Neural progenitor cell (in vitro differentiated cells): ENCODE measurements around the gene MCCC2. TPM values are rescaled to one million over a fixed set of nuclear protein-coding genes. Genes with fewer than 3 reads are reported as not detected.

Source experiments
- DNase-seq: peaks from one replicate; pipeline ENCODE4 v3.0.0-alpha.2; 2016; ENCODE audit warnings: low spot score
- H2AFZ ChIP-seq: fragments of 200-600 bp; sonication (generic); replicated peaks from 2 replicates; pipeline ENCODE4 v1.6.1; 2016; ENCODE audit warnings: antibody characterized with exemption
- H3F3A ChIP-seq: fragments of 200-600 bp; sonication (generic); 2 replicates; pipeline ENCODE4 v1.6.1; 2016; ENCODE audit warnings: antibody characterized with exemption, low read depth
- H3K27ac ChIP-seq: fragments of 200-600 bp; sonication (generic); 2 replicates; pipeline ENCODE4 v1.5.1; 2016; ENCODE audit warnings: mild to moderate bottlenecking
- H3K27me3 ChIP-seq: fragments of 200-600 bp; sonication (generic); 2 replicates; pipeline ENCODE4 v1.6.1; 2016; ENCODE audit warnings: mild to moderate bottlenecking, moderate library complexity
- H3K36me3 ChIP-seq: fragments of 200-600 bp; sonication (generic); 2 replicates; pipeline ENCODE4 v1.5.1; 2016
- H3K4me1 ChIP-seq: fragments of 200-600 bp; sonication (generic); 2 replicates; pipeline ENCODE4 v1.6.1; 2016; ENCODE audit warnings: mixed run types
- H3K4me2 ChIP-seq: fragments of 200-600 bp; sonication (generic); 2 replicates; pipeline ENCODE4 v1.6.1; 2016
- H3K4me3 ChIP-seq: fragments of 200-600 bp; sonication (generic); 2 replicates; pipeline ENCODE4 v1.5.1; 2016
- H3K79me2 ChIP-seq: fragments of 200-600 bp; sonication (generic); 2 replicates; pipeline ENCODE4 v1.6.1; 2016; ENCODE audit warnings: low read depth
- H3K9ac ChIP-seq: fragments of 200-600 bp; sonication (generic); 2 replicates; pipeline ENCODE4 v1.6.1; 2016
- H3K9me3 ChIP-seq: fragments of 200-600 bp; sonication (generic); 2 replicates; pipeline ENCODE4 v1.5.1; 2016; ENCODE audit warnings: low read depth
- H4K20me1 ChIP-seq: fragments of 200-600 bp; sonication (generic); 2 replicates; pipeline ENCODE4 v1.6.1; 2016; ENCODE audit warnings: low read depth
- H3K27ac Mint-ChIP-seq: 3 replicates; pipeline ENCODE4 v1.8.0; 2021; ENCODE audit warnings: mixed read lengths
- H3K27me3 Mint-ChIP-seq: 2 replicates; pipeline ENCODE4 v1.8.0; 2022; ENCODE audit warnings: low read depth, mild to moderate bottlenecking, inconsistent platforms, moderate library complexity, mixed read lengths; ENCODE audit not compliant: insufficient read depth
- H3K36me3 Mint-ChIP-seq: 3 replicates; pipeline ENCODE4 v1.8.0; 2021; ENCODE audit warnings: mixed read lengths
- H3K4me1 Mint-ChIP-seq: 3 replicates; pipeline ENCODE4 v1.8.0; 2021; ENCODE audit warnings: mixed read lengths
- H3K4me3 Mint-ChIP-seq: 3 replicates; pipeline ENCODE4 v1.8.0; 2021; ENCODE audit warnings: mild to moderate bottlenecking, moderate library complexity, mixed read lengths
- H3K9me3 Mint-ChIP-seq: 3 replicates; pipeline ENCODE4 v1.8.0; 2020; ENCODE audit warnings: mixed read lengths
- EZH2 ChIP-seq: fragments of 200-600 bp; sonication (generic); IDR thresholded peaks from 2 replicates; pipeline ENCODE4 v1.6.1; 2017; ENCODE audit warnings: antibody characterized with exemption, mild to moderate bottlenecking, moderate library complexity
- EZH2phosphoT487 ChIP-seq: fragments of 200-600 bp; sonication (generic); IDR thresholded peaks from 2 replicates; pipeline ENCODE4 v1.6.1; 2017; ENCODE audit warnings: antibody characterized with exemption
- total RNA-seq: library from RNA; depleted of rRNA; stranded (reverse); fragments of >200 nt; gene quantifications from 2 replicates; pipeline ENCODE4 v1.2.3, GENCODE V29; 2015; ENCODE audit warnings: low replicate concordance
- TF ChIP-seq, protein P1 (sequence below): fragments of 200-600 bp; sonication (generic); IDR thresholded peaks from 2 replicates; pipeline ENCODE4 v1.5.1; 2017; ENCODE audit warnings: antibody characterized with exemption, mild to moderate bottlenecking

Gene MCCC2
- total RNA-seq, 1 donor from 2014 or later: 19.8 TPM

DNA sequence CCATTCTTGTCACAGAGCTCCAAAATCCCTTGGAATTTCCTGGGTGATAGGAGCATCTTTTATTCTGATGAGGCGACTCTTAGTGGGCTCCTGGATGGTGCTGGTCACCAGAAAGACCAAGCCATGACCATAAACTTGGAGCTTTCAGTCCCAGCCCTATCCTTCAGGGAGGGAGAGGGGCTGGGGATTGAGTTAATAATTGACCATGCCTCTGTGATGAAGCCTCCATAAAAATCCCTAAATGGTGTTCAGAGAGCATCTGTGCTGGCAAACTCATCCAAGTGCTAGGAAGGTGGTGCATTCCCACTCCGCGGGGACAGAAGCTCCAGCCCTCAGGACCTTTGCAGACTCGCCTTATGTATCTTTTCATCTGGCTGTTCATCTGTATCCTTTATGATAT lies 28.7 kb downstream of the MCCC2 start:
- Histone ChIP-seq H3K36me3 (no peaks in the 10 kb centered on the region), H2AFZ (no peak overlapping the region), H3F3A (no peaks in the 10 kb centered on the region), H3K9me3 (peaks cover 1% of the 10 kb centered on the region), H3K27me3 (no peaks in the 10 kb centered on the region), H3K79me2 (no peaks in the 10 kb centered on the region), H3K27ac (no peak overlapping the region), H3K9ac (no peak overlapping the region), H4K20me1 (no peaks in the 10 kb centered on the region), H3K4me3 (no peak overlapping the region), H3K4me1 (no peaks in the 10 kb centered on the region), H3K4me2 (no peak overlapping the region)
- Mint-ChIP-seq H3K36me3 (peaks cover 22% of the 10 kb centered on the region), H3K27me3 (no peaks in the 10 kb centered on the region), H3K9me3 (peaks cover 1% of the 10 kb centered on the region), H3K27ac (no peak overlapping the region), H3K4me1 (no peaks in the 10 kb centered on the region), H3K4me3 (no peak overlapping the region)
- no peak for TF ChIP-seq EZH2
- TF ChIP-seq, protein P1, sequence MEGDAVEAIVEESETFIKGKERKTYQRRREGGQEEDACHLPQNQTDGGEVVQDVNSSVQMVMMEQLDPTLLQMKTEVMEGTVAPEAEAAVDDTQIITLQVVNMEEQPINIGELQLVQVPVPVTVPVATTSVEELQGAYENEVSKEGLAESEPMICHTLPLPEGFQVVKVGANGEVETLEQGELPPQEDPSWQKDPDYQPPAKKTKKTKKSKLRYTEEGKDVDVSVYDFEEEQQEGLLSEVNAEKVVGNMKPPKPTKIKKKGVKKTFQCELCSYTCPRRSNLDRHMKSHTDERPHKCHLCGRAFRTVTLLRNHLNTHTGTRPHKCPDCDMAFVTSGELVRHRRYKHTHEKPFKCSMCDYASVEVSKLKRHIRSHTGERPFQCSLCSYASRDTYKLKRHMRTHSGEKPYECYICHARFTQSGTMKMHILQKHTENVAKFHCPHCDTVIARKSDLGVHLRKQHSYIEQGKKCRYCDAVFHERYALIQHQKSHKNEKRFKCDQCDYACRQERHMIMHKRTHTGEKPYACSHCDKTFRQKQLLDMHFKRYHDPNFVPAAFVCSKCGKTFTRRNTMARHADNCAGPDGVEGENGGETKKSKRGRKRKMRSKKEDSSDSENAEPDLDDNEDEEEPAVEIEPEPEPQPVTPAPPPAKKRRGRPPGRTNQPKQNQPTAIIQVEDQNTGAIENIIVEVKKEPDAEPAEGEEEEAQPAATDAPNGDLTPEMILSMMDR: no peak
- TF ChIP-seq EZH2phosphoT487: no peak
- no peak for DNase-seq

DNA sequence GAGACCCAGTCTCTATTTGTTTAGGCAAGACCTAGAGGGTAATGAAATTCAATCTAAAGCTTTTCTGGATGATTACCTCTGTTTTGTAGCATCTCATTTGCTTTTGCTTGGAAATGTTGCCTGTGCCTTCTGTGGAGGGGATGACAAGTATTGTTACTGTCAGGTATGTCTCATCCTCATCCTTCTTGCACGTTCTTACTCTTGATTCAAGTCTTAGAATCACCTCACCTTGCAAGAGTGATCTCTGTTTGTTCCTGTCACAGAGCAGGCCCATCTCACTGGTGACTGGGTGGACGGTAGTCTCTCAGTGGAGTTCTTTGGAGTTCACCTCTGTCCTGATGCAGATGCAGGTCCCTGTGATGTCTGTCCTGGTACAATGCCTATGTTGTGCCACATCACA lies 33.5 kb downstream of the MCCC2 start:
- no peaks in the 10 kb centered on the region for H3K4me1 Mint-ChIP-seq
- no peak overlapping the region for H3K9ac ChIP-seq
- DNase-seq: no peak
- no peaks in the 10 kb centered on the region for H4K20me1 ChIP-seq
- H3K9me3 ChIP-seq: no peaks in the 10 kb centered on the region
- peaks cover 33% of the 10 kb centered on the region for H3K36me3 Mint-ChIP-seq
- H3K27ac ChIP-seq: no peak overlapping the region
- H3F3A ChIP-seq: no peaks in the 10 kb centered on the region
- H3K4me3 Mint-ChIP-seq: no peak overlapping the region
- H3K4me1 ChIP-seq: no peaks in the 10 kb centered on the region
- no peak for TF ChIP-seq EZH2phosphoT487
- TF ChIP-seq, protein P1: no peak
- no peak for TF ChIP-seq EZH2
- no peak overlapping the region for H3K4me2 ChIP-seq
- no peak overlapping the region for H3K27ac Mint-ChIP-seq
- no peaks in the 10 kb centered on the region for H3K27me3 Mint-ChIP-seq
- H3K36me3 ChIP-seq: no peaks in the 10 kb centered on the region
- no peaks in the 10 kb centered on the region for H3K27me3 ChIP-seq
- H3K4me3 ChIP-seq: no peak overlapping the region
- no peaks in the 10 kb centered on the region for H3K79me2 ChIP-seq
- no peak overlapping the region for H2AFZ ChIP-seq
- peaks cover 1% of the 10 kb centered on the region for H3K9me3 Mint-ChIP-seq

DNA sequence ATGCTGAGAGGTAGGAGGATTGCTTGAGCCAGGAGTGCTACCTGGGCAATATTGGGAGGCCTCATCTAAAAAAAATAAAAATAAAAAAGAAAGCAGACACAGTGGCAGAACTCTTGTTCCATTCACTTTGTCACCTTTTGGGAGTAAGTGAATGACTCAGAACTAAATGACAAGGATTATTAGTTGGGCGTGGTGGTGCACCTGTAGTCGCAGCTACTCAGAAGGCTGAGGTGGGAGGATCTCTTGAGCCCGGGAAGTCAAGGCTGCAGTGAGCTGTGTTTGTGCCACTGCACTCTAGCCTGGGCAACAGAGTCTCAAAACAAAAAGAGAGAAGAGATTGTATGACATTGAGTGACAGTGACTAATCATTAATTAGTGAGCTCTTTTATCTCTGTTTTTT lies 34.1 kb downstream of the MCCC2 start:
- TF ChIP-seq EZH2 (no peak), EZH2phosphoT487 (no peak)
- TF ChIP-seq, protein P1: no peak

More for the DNA sequence above, 34.1 kb downstream of the MCCC2 start:
- Histone ChIP-seq H2AFZ (no peak overlapping the region), H3K4me1 (no peaks in the 10 kb centered on the region), H3K36me3 (no peaks in the 10 kb centered on the region), H3F3A (no peaks in the 10 kb centered on the region), H3K9me3 (no peaks in the 10 kb centered on the region), H3K9ac (no peak overlapping the region), H3K27me3 (no peaks in the 10 kb centered on the region), H3K4me2 (no peak overlapping the region), H3K4me3 (no peak overlapping the region), H3K79me2 (no peaks in the 10 kb centered on the region), H4K20me1 (no peaks in the 10 kb centered on the region), H3K27ac (no peak overlapping the region)
- no peaks in the 10 kb centered on the region for H3K27me3 Mint-ChIP-seq
- peaks cover 33% of the 10 kb centered on the region for H3K36me3 Mint-ChIP-seq
- H3K4me1 Mint-ChIP-seq: no peaks in the 10 kb centered on the region
- no peak for DNase-seq
- no peak overlapping the region for H3K27ac Mint-ChIP-seq
- H3K9me3 Mint-ChIP-seq: peaks cover 1% of the 10 kb centered on the region
- no peak overlapping the region for H3K4me3 Mint-ChIP-seq
